ENCODE measurements around the gene NR2E1. TPM values are rescaled to one million over a fixed set of nuclear protein-coding genes. Genes with fewer than 3 reads are reported as not detected.

Gene NR2E1
- total RNA-seq, 1 experiment from 2014 or later = not detected

DNA sequence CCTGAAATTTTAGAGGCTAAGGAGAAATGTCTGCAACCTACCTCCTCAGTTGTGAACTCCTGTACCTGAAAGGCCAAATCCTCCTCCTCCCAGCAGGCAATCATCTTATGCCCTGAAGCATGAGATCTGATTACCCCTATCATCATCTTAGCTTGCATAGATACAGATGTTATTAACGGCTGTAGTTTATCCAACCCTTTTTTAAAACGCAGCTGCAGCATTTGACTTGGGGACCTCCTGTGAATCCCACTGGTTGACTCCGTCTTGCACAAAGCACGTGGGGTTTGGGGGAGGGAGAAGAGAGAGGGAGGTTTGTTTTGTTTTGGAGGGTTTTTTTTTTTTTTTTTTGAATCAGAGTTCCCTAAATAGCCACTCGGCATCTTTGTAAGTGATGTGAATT is 5.8 kb upstream of the NR2E1 start:
- H3K27me3 ChIP-seq (ENCODE audit: insufficient read depth, low read depth) = peaks cover 16% of the 10 kb centered on the region
- no peak for TF ChIP-seq EZH2 (IDR thresholded peaks at IDR 0.05; ENCODE audit: low read depth)
- TF ChIP-seq, protein P1, sequence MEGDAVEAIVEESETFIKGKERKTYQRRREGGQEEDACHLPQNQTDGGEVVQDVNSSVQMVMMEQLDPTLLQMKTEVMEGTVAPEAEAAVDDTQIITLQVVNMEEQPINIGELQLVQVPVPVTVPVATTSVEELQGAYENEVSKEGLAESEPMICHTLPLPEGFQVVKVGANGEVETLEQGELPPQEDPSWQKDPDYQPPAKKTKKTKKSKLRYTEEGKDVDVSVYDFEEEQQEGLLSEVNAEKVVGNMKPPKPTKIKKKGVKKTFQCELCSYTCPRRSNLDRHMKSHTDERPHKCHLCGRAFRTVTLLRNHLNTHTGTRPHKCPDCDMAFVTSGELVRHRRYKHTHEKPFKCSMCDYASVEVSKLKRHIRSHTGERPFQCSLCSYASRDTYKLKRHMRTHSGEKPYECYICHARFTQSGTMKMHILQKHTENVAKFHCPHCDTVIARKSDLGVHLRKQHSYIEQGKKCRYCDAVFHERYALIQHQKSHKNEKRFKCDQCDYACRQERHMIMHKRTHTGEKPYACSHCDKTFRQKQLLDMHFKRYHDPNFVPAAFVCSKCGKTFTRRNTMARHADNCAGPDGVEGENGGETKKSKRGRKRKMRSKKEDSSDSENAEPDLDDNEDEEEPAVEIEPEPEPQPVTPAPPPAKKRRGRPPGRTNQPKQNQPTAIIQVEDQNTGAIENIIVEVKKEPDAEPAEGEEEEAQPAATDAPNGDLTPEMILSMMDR (conservative IDR thresholded peaks at IDR 0.05) = no peak
- no peak overlapping the region for H3K27ac ChIP-seq
- no peaks in the 10 kb centered on the region for H3F3A ChIP-seq (ENCODE audit: insufficient read depth, low read depth)
- H3K9me3 ChIP-seq (ENCODE audit: insufficient read depth, low read depth) = no peaks in the 10 kb centered on the region
- BruUV-seq (replicated peaks) = no TSS peak
- ChIA-PET CTCF (no interaction called here), POLR2A (ENCODE audit: unreplicated experiment) (no interaction called here)
- no peak overlapping the region for H2AFZ ChIP-seq
- H3K4me2 ChIP-seq = no peak overlapping the region
- H3K36me3 ChIP-seq (ENCODE audit: low read depth) = no peaks in the 10 kb centered on the region
- no peaks in the 10 kb centered on the region for H4K20me1 ChIP-seq (ENCODE audit: insufficient read depth)
- DNase-seq = no peak
- H3K79me2 ChIP-seq (ENCODE audit: low read depth) = no peaks in the 10 kb centered on the region
- intact Hi-C loops (cut with micrococcal nuclease; ENCODE audit: unreplicated experiment) = no loop called here
- no peaks in the 10 kb centered on the region for H3K9me2 ChIP-seq (ENCODE audit: insufficient read depth)
- no peak overlapping the region for H3K4me3 ChIP-seq
- H3K4me1 ChIP-seq (replicated peaks; ENCODE audit: insufficient read depth) = no peaks in the 10 kb centered on the region

DNA sequence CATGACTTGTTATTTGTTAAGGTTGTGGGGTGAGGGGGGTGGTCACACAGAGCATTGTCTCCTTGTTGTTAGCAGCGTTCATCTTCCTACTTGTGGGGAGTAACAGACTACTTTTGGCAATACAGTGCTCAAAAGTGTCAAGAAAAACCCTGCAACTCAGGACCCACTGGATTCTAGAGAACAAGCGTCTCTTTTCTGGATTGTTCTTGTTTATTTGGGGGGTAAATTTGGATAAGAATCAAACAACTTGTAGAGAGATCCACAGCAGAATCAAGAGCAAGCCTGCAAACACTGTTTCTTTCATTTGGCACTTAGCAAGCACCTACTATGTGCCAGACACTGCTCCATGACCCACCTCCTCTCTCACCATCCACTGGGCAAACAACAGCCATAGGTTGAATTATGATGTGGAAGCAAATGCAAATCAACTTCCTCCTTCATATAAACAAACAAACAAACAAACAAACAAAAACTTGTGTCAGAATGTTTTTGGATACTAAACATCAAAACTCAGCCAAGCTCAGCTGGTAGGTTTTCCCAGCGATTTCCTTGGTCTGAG is 4.0 kb upstream of the NR2E1 start:
- no peak for TF ChIP-seq EZH2 (IDR thresholded peaks at IDR 0.05; ENCODE audit: low read depth)
- TF ChIP-seq, protein P1 (conservative IDR thresholded peaks at IDR 0.05) = no peak
- Histone ChIP-seq H3K27ac (no peak overlapping the region), H4K20me1 (ENCODE audit: insufficient read depth) (no peaks in the 10 kb centered on the region), H3K4me3 (no peak overlapping the region), H3F3A (ENCODE audit: insufficient read depth, low read depth) (no peaks in the 10 kb centered on the region), H3K4me1 (replicated peaks; ENCODE audit: insufficient read depth) (no peaks in the 10 kb centered on the region), H3K9me3 (ENCODE audit: insufficient read depth, low read depth) (no peaks in the 10 kb centered on the region), H3K36me3 (ENCODE audit: low read depth) (no peaks in the 10 kb centered on the region), H3K4me2 (no peak overlapping the region), H3K9me2 (ENCODE audit: insufficient read depth) (no peaks in the 10 kb centered on the region), H2AFZ (no peak overlapping the region), H3K79me2 (ENCODE audit: low read depth) (no peaks in the 10 kb centered on the region), H3K27me3 (ENCODE audit: insufficient read depth, low read depth) (peaks cover 16% of the 10 kb centered on the region)
- CTCF ChIA-PET = no interaction called here
- BruUV-seq (replicated peaks) = no TSS peak
- intact Hi-C loops (cut with micrococcal nuclease; ENCODE audit: unreplicated experiment) = no loop called here
- DNase-seq = no peak
- POLR2A ChIA-PET (ENCODE audit: unreplicated experiment) = no interaction called here

DNA sequence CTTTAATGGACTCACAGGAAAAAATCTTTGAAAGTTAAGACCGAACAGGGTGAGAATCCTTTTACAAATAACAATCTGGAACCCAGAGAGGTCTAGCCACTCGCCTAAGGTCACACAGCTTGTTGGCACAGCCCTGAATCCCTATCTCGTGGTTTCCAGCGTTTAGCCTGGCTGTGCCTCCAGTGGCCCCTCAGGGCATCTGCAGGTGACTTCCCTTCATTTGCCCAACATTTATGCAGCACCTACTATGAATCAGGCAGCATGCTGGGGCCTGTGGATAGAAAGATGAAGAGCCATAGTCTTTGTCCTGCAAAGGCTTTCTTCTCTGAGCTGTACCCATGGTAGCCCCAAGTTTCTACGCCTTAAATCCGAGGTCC is 2.6 kb upstream of the NR2E1 start:
- Histone ChIP-seq H3K4me2 (no peak overlapping the region), H3K79me2 (ENCODE audit: low read depth) (no peaks in the 10 kb centered on the region), H4K20me1 (ENCODE audit: insufficient read depth) (no peaks in the 10 kb centered on the region), H3F3A (ENCODE audit: insufficient read depth, low read depth) (no peaks in the 10 kb centered on the region), H3K27ac (no peak overlapping the region), H3K27me3 (ENCODE audit: insufficient read depth, low read depth) (peaks cover 16% of the 10 kb centered on the region), H2AFZ (no peak overlapping the region), H3K9me2 (ENCODE audit: insufficient read depth) (no peaks in the 10 kb centered on the region), H3K9me3 (ENCODE audit: insufficient read depth, low read depth) (no peaks in the 10 kb centered on the region), H3K4me1 (replicated peaks; ENCODE audit: insufficient read depth) (no peaks in the 10 kb centered on the region), H3K36me3 (ENCODE audit: low read depth) (no peaks in the 10 kb centered on the region), H3K4me3 (no peak overlapping the region)
- no peak for DNase-seq
- TF ChIP-seq EZH2 (IDR thresholded peaks at IDR 0.05; ENCODE audit: low read depth) = no peak
- TF ChIP-seq, protein P1 (conservative IDR thresholded peaks at IDR 0.05) = no peak; the same call in 1 of the 2 replicates
- intact Hi-C loops (cut with micrococcal nuclease; ENCODE audit: unreplicated experiment) = no loop called here
- ChIA-PET POLR2A (ENCODE audit: unreplicated experiment) (no interaction called here), CTCF (no interaction called here)
- BruUV-seq (replicated peaks) = no TSS peak
